Neural cell (in vitro differentiated cells): ENCODE data around the gene GMDS. TPM values are rescaled to one million over a fixed set of nuclear protein-coding genes. Genes with fewer than 3 reads are reported as not detected.

Experiments
- H2AFZ ChIP-seq: fragments of 200-600, 300-800 bp; sonication (generic), shearing (Covaris generic); 2 replicates; pipeline ENCODE4 v1.6.0; 2014; ENCODE audit warnings: low read depth, mild to moderate bottlenecking, antibody characterized with exemption, low read length, moderate library complexity
- H3F3A ChIP-seq: fragments of 200-600 bp; shearing (Covaris generic); 2 replicates; pipeline ENCODE4 v1.6.1; 2016; ENCODE audit warnings: mild to moderate bottlenecking, moderate library complexity, mixed read lengths, antibody characterized with exemption, low read length; ENCODE audit not compliant: insufficient read depth, poor library complexity, severe bottlenecking
- H3K27ac ChIP-seq: fragments of 200-600, 300-800 bp; sonication (generic), shearing (Covaris generic); 2 replicates; pipeline ENCODE4 v1.5.1; 2014; ENCODE audit warnings: mild to moderate bottlenecking, low read length, moderate library complexity
- H3K27me3 ChIP-seq: fragments of 300-800, 200-600 bp; sonication (generic), shearing (Covaris generic); 2 replicates; pipeline ENCODE4 v1.6.0; 2014; ENCODE audit warnings: mild to moderate bottlenecking, low read depth, low read length, moderate library complexity; ENCODE audit not compliant: insufficient read depth
- H3K36me3 ChIP-seq: fragments of 300-800, 200-600 bp; sonication (generic), shearing (Covaris generic); 2 replicates; pipeline ENCODE4 v1.5.1; 2014; ENCODE audit warnings: mild to moderate bottlenecking, antibody characterized with exemption, low read length, moderate library complexity; ENCODE audit not compliant: insufficient read depth
- H3K4me2 ChIP-seq: fragments of 300-800, 200-600 bp; sonication (generic), shearing (Covaris generic); 2 replicates; pipeline ENCODE4 v1.6.0; 2014; ENCODE audit warnings: mild to moderate bottlenecking, low read length
- H3K4me3 ChIP-seq: fragments of 300-800, 200-600 bp; sonication (generic), shearing (Covaris generic); 2 replicates; pipeline ENCODE4 v1.5.1; 2014; ENCODE audit warnings: mild to moderate bottlenecking, low read length, moderate library complexity
- H3K79me2 ChIP-seq: fragments of 200-600 bp; shearing (Covaris generic); replicated peaks from 2 replicates; pipeline ENCODE4 v1.6.0; 2014; ENCODE audit warnings: mild to moderate bottlenecking, low read length, moderate library complexity; ENCODE audit not compliant: insufficient read depth
- H3K9ac ChIP-seq: fragments of 300-800, 200-600 bp; sonication (generic), shearing (Covaris generic); 2 replicates; pipeline ENCODE4 v1.6.1; 2016; ENCODE audit warnings: mild to moderate bottlenecking, low read length, mixed read lengths
- H3K9me2 ChIP-seq: fragments of 200-600 bp; shearing (Covaris generic); 2 replicates; pipeline ENCODE4 v1.6.1; 2016; ENCODE audit warnings: mild to moderate bottlenecking, low read length, mixed read lengths; ENCODE audit not compliant: insufficient read depth
- H3K9me3 ChIP-seq: fragments of 200-600, 300-800 bp; sonication (generic), shearing (Covaris generic); 2 replicates; pipeline ENCODE4 v1.6.1; 2016; ENCODE audit warnings: mild to moderate bottlenecking, mixed run types, low read length, moderate library complexity, mixed read lengths
- H4K20me1 ChIP-seq: fragments of 200-600 bp; shearing (Covaris generic); 2 replicates; pipeline ENCODE4 v1.6.1; 2016; ENCODE audit warnings: mild to moderate bottlenecking, mixed run types; ENCODE audit not compliant: insufficient read depth
- EP300 ChIP-seq: fragments of 450-650 bp; conservative IDR thresholded peaks from 2 replicates; pipeline ENCODE4 v1.6.1; 2014; ENCODE audit warnings: antibody characterized with exemption, mild to moderate bottlenecking, moderate library complexity; ENCODE audit not compliant: poor library complexity, severe bottlenecking
- EZH2 ChIP-seq: fragments of 200-600, 300-800 bp; shearing (Covaris generic), sonication (generic); IDR thresholded peaks from 2 replicates; pipeline ENCODE4 v1.6.1; 2014; ENCODE audit warnings: antibody characterized with exemption, low read length, borderline replicate concordance, mild to moderate bottlenecking; ENCODE audit not compliant: insufficient read depth, poor library complexity, severe bottlenecking
- MXI1 ChIP-seq: fragments of 450-650 bp; conservative IDR thresholded peaks from 2 replicates; pipeline ENCODE4 v1.6.1; 2014; ENCODE audit warnings: antibody characterized with exemption, mild to moderate bottlenecking; ENCODE audit not compliant: poor library complexity, severe bottlenecking
- POLR2AphosphoS5 ChIP-seq: IDR thresholded peaks from 2 replicates; pipeline ENCODE4 v1.6.1; 2012
- RAD21 ChIP-seq: fragments of 450-650 bp; conservative IDR thresholded peaks from 2 replicates; pipeline ENCODE4 v1.6.1; 2014; ENCODE audit warnings: antibody characterized with exemption, mild to moderate bottlenecking, moderate library complexity
- REST ChIP-seq: IDR thresholded peaks from 2 replicates; pipeline ENCODE4 v1.6.1; 2012; ENCODE audit warnings: borderline replicate concordance
- SMC3 ChIP-seq: fragments of 450-650 bp; conservative IDR thresholded peaks from 2 replicates; pipeline ENCODE4 v1.6.1; 2014; ENCODE audit warnings: antibody characterized with exemption, mild to moderate bottlenecking, moderate library complexity; ENCODE audit not compliant: poor library complexity
- TAF1 ChIP-seq: IDR thresholded peaks from 2 replicates; pipeline ENCODE4 v1.6.1; 2012; ENCODE audit warnings: low read depth
- polyA plus RNA-seq: library from polyadenylated mRNA; depleted of rRNA; stranded (reverse); fragments of >200 nt; gene quantifications from 2 replicates; pipeline ENCODE4 v1.2.3, GENCODE V29; 2014
- TF ChIP-seq, protein P1 (sequence below): fragments of 450-650 bp; IDR thresholded peaks from 2 replicates; pipeline ENCODE4 v1.5.1; 2014; ENCODE audit warnings: antibody characterized with exemption, mild to moderate bottlenecking, moderate library complexity; ENCODE audit not compliant: poor library complexity, severe bottlenecking

Gene GMDS
- polyA plus RNA-seq, 1 donor from 2014 or later, result 11.4 TPM

DNA sequence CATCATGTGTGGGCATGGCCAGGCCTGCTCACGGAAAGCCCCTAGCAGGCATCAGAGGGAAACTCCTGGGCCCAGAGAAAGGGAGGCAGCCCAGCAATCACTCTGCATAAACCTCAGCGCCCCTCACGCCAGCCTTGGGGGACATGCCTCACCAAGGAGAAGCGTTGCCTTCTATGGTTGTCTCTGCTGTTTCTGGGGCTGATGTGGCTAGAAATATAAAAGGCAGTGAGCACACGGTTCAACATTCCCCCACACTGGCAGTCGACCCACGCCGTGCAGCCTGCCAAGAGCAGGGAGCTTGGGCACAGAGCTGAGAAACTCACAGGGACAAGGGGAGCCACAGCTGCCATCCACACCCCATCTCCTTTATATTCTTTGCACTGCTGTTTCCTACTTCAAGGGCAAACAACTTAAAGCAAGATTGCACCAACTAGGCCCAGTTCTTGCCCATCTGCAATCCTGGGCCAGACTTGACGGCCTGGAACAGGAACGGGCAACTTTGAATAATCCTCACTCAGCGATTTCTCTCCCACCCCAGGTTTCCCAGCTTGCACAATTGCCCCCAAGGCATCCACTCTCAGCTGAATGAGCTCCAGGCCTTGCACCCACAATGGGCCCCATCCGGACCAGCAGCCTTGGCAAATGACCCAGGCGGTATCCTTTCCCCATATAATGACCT is 671.2 kb downstream of the GMDS start:
- Histone ChIP-seq H3K79me2 (no peaks in the 10 kb centered on the region), H4K20me1 (no peaks in the 10 kb centered on the region), H3K36me3 (no peaks in the 10 kb centered on the region), H3K4me2 (no peak overlapping the region), H3K4me3 (no peak overlapping the region), H3K9me2 (no peaks in the 10 kb centered on the region), H2AFZ (no peak overlapping the region), H3F3A (no peaks in the 10 kb centered on the region), H3K9me3 (no peaks in the 10 kb centered on the region), H3K27me3 (no peaks in the 10 kb centered on the region), H3K9ac (no peak overlapping the region), H3K27ac (no peak overlapping the region)
- TF ChIP-seq, protein P1, sequence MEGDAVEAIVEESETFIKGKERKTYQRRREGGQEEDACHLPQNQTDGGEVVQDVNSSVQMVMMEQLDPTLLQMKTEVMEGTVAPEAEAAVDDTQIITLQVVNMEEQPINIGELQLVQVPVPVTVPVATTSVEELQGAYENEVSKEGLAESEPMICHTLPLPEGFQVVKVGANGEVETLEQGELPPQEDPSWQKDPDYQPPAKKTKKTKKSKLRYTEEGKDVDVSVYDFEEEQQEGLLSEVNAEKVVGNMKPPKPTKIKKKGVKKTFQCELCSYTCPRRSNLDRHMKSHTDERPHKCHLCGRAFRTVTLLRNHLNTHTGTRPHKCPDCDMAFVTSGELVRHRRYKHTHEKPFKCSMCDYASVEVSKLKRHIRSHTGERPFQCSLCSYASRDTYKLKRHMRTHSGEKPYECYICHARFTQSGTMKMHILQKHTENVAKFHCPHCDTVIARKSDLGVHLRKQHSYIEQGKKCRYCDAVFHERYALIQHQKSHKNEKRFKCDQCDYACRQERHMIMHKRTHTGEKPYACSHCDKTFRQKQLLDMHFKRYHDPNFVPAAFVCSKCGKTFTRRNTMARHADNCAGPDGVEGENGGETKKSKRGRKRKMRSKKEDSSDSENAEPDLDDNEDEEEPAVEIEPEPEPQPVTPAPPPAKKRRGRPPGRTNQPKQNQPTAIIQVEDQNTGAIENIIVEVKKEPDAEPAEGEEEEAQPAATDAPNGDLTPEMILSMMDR, result no peak
- TF ChIP-seq MXI1 (no peak), TAF1 (no peak), EP300 (no peak), RAD21 (no peak), EZH2 (no peak), REST (no peak), POLR2AphosphoS5 (no peak), SMC3 (no peak)
